ENCODE measurements around the gene KHDC4. TPM values are rescaled to one million over a fixed set of nuclear protein-coding genes. Genes with fewer than 3 reads are reported as not detected.

KHDC4 gene
- total and polyA plus RNA-seq, 10 of the 15 experiments (the other 5 are each of a cell fraction or from before 2014, with no cell fraction given) = 11.7 to 109 (median 41.9) TPM

DNA sequence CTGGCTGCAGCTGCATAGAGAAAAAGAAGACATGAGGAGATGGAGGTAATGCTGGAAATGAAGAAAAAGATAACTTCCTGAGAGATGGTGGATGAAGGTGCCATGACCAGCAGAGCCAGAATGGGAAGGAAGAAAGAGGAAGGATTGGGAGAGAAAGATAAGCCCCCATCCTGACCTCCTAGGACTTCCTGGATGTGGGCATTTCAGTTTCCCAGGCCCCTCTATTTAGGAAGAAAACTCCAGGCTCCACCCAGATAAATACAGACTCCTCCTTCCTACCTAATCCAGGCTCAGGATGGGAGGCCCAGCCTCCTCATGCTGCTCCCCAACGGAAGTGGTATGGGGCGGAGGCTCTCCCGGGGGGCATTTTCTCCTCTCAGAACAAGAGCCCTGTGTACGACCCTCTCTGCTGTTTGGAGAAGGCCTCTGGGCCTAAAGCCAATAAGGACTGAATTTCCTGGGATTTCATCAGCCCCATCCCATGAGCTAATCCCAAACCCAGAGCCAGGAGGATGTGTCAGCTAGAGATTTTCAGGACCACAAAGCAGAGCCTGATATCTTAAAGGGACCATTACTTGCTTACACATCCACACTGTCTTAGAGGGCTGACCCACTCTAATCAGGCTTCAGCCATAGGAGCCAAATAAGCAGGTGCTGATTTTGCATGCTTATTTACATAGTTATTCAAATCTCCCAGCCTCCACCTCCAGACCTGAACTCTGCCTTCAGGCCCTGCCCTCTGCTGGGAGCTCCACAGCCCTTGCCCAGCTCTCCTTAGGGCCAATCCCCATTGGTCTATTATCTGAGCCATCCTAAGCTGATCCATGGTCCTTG is 49.2 kb upstream of the KHDC4 start:
- POLR2A ChIA-PET = interaction anchor here (1.0 to 14.9 kb wide), 6 partner anchors 9 to 50 kb away, joined by 4 to 273 read pairs (median 44); partner anchors contain the start of genes KHDC4 and RXFP4
- 50% methylated on average over 4 of the region's 4 CpGs for WGBS (ENCODE audit: insufficient coverage, insufficient replicate concordance, low lambda C conversion rate, missing lambda C conversion rate)
- in situ Hi-C loops (cut with MboI) = no loop called here
- 0 out of 2 replicates have a peak, but pooled peaks have one; percentile 11 for TF ChIP-seq YY1 (IDR thresholded peaks at IDR 0.05; ENCODE audit: low read depth, low read length)
- TF ChIP-seq SMC3 (IDR thresholded peaks at IDR 0.05; ENCODE audit: borderline replicate concordance, low read length) = peak; percentile 4; the same call in 1 of the 2 replicates
- peak; percentile 27; the same call in 1 of the 2 replicates for TF ChIP-seq POLR2A (IDR thresholded peaks at IDR 0.05; ENCODE audit: low read depth, low read length)
- no peak for TF ChIP-seq EZH2 (IDR thresholded peaks at IDR 0.05; ENCODE audit: borderline replicate concordance, control insufficient read depth, low read depth, low read length)
- TF ChIP-seq JUND (IDR thresholded peaks at IDR 0.05; ENCODE audit: low read depth, low read length) = no peak
- no peak for TF ChIP-seq NR2C1 (IDR thresholded peaks at IDR 0.05)
- peak; percentile 41 for TF ChIP-seq RAD21 (IDR thresholded peaks at IDR 0.05; ENCODE audit: insufficient read depth, low read depth, low read length)
- TF ChIP-seq, protein P1, sequence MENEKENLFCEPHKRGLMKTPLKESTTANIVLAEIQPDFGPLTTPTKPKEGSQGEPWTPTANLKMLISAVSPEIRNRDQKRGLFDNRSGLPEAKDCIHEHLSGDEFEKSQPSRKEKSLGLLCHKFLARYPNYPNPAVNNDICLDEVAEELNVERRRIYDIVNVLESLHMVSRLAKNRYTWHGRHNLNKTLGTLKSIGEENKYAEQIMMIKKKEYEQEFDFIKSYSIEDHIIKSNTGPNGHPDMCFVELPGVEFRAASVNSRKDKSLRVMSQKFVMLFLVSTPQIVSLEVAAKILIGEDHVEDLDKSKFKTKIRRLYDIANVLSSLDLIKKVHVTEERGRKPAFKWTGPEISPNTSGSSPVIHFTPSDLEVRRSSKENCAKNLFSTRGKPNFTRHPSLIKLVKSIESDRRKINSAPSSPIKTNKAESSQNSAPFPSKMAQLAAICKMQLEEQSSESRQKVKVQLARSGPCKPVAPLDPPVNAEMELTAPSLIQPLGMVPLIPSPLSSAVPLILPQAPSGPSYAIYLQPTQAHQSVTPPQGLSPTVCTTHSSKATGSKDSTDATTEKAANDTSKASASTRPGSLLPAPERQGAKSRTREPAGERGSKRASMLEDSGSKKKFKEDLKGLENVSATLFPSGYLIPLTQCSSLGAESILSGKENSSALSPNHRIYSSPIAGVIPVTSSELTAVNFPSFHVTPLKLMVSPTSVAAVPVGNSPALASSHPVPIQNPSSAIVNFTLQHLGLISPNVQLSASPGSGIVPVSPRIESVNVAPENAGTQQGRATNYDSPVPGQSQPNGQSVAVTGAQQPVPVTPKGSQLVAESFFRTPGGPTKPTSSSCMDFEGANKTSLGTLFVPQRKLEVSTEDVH (IDR thresholded peaks at IDR 0.05; ENCODE audit: low read depth, partially characterized antibody) = no peak
- no peak for TF ChIP-seq SMAD1 (IDR thresholded peaks at IDR 0.05; ENCODE audit: low read depth, partially characterized antibody)
- no peak for TF ChIP-seq BRCA1 (IDR thresholded peaks at IDR 0.05; ENCODE audit: low read depth, low read length)
- TF ChIP-seq, protein P2, sequence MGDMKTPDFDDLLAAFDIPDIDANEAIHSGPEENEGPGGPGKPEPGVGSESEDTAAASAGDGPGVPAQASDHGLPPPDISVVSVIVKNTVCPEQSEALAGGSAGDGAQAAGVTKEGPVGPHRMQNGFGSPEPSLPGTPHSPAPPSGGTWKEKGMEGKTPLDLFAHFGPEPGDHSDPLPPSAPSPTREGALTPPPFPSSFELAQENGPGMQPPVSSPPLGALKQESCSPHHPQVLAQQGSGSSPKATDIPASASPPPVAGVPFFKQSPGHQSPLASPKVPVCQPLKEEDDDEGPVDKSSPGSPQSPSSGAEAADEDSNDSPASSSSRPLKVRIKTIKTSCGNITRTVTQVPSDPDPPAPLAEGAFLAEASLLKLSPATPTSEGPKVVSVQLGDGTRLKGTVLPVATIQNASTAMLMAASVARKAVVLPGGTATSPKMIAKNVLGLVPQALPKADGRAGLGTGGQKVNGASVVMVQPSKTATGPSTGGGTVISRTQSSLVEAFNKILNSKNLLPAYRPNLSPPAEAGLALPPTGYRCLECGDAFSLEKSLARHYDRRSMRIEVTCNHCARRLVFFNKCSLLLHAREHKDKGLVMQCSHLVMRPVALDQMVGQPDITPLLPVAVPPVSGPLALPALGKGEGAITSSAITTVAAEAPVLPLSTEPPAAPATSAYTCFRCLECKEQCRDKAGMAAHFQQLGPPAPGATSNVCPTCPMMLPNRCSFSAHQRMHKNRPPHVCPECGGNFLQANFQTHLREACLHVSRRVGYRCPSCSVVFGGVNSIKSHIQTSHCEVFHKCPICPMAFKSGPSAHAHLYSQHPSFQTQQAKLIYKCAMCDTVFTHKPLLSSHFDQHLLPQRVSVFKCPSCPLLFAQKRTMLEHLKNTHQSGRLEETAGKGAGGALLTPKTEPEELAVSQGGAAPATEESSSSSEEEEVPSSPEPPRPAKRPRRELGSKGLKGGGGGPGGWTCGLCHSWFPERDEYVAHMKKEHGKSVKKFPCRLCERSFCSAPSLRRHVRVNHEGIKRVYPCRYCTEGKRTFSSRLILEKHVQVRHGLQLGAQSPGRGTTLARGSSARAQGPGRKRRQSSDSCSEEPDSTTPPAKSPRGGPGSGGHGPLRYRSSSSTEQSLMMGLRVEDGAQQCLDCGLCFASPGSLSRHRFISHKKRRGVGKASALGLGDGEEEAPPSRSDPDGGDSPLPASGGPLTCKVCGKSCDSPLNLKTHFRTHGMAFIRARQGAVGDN (IDR thresholded peaks at IDR 0.05) = no peak
- TF ChIP-seq ZNF384 (IDR thresholded peaks at IDR 0.05; ENCODE audit: borderline replicate concordance, low read depth, low read length) = no peak
- TF ChIP-seq, protein P3, sequence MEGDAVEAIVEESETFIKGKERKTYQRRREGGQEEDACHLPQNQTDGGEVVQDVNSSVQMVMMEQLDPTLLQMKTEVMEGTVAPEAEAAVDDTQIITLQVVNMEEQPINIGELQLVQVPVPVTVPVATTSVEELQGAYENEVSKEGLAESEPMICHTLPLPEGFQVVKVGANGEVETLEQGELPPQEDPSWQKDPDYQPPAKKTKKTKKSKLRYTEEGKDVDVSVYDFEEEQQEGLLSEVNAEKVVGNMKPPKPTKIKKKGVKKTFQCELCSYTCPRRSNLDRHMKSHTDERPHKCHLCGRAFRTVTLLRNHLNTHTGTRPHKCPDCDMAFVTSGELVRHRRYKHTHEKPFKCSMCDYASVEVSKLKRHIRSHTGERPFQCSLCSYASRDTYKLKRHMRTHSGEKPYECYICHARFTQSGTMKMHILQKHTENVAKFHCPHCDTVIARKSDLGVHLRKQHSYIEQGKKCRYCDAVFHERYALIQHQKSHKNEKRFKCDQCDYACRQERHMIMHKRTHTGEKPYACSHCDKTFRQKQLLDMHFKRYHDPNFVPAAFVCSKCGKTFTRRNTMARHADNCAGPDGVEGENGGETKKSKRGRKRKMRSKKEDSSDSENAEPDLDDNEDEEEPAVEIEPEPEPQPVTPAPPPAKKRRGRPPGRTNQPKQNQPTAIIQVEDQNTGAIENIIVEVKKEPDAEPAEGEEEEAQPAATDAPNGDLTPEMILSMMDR (IDR thresholded peaks at IDR 0.05 in 2 of 3, conservative IDR thresholded peaks at IDR 0.05 in 1 of 3; ENCODE audit: control insufficient read depth in 2 of 3, extremely low read depth in 1 of 3, insufficient read depth in 1 of 3, low read depth in 3 of 3, low read length in 3 of 3) = peak; percentile 9 to 22 (median 19); a peak in 2 of 6 replicates

More for the DNA sequence above, 49.2 kb upstream of the KHDC4 start:
- peak; percentile 38 for ATAC-seq
- Histone ChIP-seq H3K27me3 (replicated peaks in 1 of 2; ENCODE audit: control insufficient read depth in 2 of 2, insufficient read depth in 2 of 2, low read length in 1 of 2) (no peaks in the 10 kb centered on the region), H3K36me3 (ENCODE audit: control insufficient read depth in 2 of 2, insufficient read depth in 2 of 2, low read length in 1 of 2) (no peaks in the 10 kb centered on the region), H3K4me1 (ENCODE audit: control insufficient read depth, insufficient read depth, low read length) (peaks cover 26% of the 10 kb centered on the region), H3K4me2 (ENCODE audit: control insufficient read depth, insufficient read depth) (no peak overlapping the region; the same call in 1 of the 2 replicates), H3K4me3 (no peak overlapping the region), H3K9me3 (replicated peaks; ENCODE audit: control insufficient read depth, insufficient read depth, low read length) (no peaks in the 10 kb centered on the region), H3K9ac (ENCODE audit: control insufficient read depth, insufficient read depth, low read length) (0 out of 2 replicates have a peak overlapping the region, but pooled peaks have one; percentile 12), H3K79me2 (ENCODE audit: control insufficient read depth, insufficient read depth, low read length) (peaks cover 34% of the 10 kb centered on the region), H3K27ac (ENCODE audit: control insufficient read depth, insufficient read depth) (no peak overlapping the region; the same call in 1 of the 2 replicates), H4K20me1 (ENCODE audit: control insufficient read depth, insufficient read depth) (no peaks in the 10 kb centered on the region), H2AFZ (ENCODE audit: control insufficient read depth, low read depth, low read length) (no peak overlapping the region)
- ChIA-PET SMC1A (ENCODE audit: uncharacterized antibody, unreplicated experiment) (interaction anchor here (0.5 to 16.7 kb wide), 12 partner anchors 9 to 55 kb away, joined by 3 to 229 read pairs (median 4); partner anchors contain the start of genes KHDC4 and RXFP4), RAD21 (ENCODE audit: unreplicated experiment) (interaction anchor here (0.7 to 14.4 kb wide), 9 partner anchors 9 to 731 kb away, joined by 3 to 214 read pairs (median 4); partner anchors contain the start of genes KHDC4 and RXFP4), CTCF (interaction anchor here (0.7 to 14.7 kb wide), 14 partner anchors 9 to 83 kb away, joined by 3 to 227 read pairs (median 5); partner anchors contain the start of genes KHDC4 and RXFP4)
- intact Hi-C loops (cut with micrococcal nuclease; ENCODE audit: unreplicated experiment) = no loop called here
- no peak for DNase-seq (ENCODE audit: low read depth, low spot score)
- no TSS peak for BruUV-seq (replicated peaks)
- FAIRE-seq = no peak
